ENCODE data around the gene PARD6B.
"Not testable (repeated sequence)": the region's sequence is repeated elsewhere in the genome, so short reads cannot be mapped to it uniquely, and the experiment has no call there.

Gene PARD6B

DNA sequence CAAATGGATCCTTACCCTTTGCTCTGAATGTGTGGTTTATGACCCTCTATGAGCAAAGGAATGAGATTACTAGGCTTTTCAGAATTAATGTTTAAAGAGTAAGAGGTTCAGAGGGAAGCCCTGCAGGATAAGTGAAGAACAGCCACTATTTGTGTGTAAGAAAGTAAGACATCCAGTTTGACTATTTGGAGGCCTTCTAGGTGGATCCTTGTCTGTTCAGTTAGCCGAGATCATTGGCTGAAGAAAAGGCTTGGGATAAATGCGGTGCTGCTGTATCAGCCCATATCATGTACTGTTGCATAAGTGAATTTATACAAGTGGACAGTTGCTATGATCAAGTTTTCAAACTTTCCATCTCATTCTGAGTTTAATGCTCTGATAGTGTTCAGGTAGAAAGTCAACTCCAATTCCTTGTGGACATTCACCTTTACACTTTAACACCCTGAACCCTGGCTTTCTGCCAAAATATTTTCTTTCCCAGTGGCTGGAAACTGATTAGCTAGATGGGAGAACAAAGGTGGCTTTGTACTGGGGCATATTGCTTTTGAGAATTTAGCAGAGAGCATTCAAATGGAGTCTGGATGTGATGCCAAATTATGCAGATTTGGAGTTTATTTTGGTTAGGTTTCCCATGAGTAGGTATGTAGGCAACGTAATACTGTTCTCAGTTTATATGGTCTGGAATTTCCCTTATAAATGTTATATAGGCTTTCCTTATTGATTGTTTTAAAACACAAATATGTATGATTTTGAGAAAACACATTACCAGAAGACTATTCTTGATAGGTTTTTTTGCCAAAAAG is 15.0 kb downstream of the PARD6B start:
- no peak for DNase-seq (ENCODE audit: low read depth)

DNA sequence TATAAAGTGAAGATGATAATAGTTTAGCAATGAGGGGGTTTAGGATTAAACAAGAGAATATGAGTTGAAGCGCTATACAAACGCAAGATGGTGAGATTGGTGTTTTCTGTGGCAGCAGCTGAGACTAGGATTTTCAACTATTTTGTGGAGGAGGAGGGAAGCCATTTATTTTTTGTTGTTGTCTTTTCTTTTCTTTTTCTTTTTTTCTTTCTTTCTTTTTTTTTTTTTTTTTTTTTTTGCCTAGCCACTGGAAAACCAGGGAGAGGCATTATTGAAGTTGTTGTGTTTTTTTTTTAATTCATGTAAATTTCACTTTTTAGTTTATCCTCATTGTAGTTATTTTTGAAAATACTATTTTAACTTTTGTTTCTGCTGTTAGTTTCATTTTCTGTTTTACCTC is 15.9 kb downstream of the PARD6B start:
- no peak for DNase-seq (ENCODE audit: low read depth)

- DNase-seq (ENCODE audit: low read depth), result no peak
Observed at GRCh38 chr20:50750145-50750671, 18.8 kb downstream of the PARD6B start.

- no peak for DNase-seq (ENCODE audit: low read depth)
Observed at GRCh38 chr20:50753152-50753551, 21.8 kb downstream of the PARD6B start.

DNA sequence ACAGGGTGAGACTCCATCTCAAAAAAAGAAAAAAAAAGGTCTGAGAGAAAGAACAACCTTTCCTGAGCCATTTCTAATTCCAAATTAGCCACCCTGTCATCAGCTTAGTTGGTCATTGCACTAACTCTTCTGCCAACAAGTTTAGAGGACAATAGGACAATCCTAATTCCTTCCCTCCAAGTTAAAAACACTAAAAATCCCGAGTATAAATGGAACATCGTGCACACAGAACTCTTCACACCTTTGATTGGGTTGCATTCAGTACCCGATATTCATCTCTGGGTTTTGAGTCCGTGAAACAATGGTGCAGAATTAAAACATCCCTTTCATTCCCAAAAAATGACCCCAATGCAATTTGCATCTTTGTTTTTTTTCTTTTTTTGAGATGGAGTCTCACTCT is 23.0 kb downstream of the PARD6B start:
- DNase-seq (ENCODE audit: low read depth), result no peak

- DNase-seq (ENCODE audit: low read depth), result no peak
Observed at GRCh38 chr20:50756447-50756846, 25.1 kb downstream of the PARD6B start.

- no peak for DNase-seq (ENCODE audit: low read depth)
Observed at GRCh38 chr20:50758469-50758868, 27.1 kb downstream of the PARD6B start.

GRCh38 chr20:50758992-50759391 is 27.6 kb downstream of the PARD6B start:
- DNase-seq (ENCODE audit: low read depth), result no peak

DNA sequence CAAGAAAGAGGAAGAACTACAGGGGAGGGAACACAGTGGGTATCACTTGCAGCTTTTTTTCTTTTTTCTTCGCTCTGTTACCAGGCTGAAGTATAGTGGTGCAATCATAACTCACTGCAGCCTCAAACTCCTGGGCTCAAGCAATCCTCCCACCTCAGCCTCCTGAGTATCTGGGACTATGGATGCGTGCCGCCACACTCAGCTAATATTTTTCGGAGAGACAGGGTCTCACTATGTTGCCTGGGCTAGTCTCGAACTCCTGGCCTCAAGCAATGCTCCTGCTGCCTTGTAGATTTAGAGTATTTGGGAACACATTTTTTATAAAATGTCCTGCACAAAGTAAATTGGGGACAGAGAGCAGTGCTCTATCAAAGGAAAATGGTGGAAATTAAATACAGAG is 28.3 kb downstream of the PARD6B start:
- no peak for DNase-seq (ENCODE audit: low read depth)

- DNase-seq (ENCODE audit: low read depth), result no peak
Observed at GRCh38 chr20:50762045-50762422, 30.7 kb downstream of the PARD6B start.

DNA sequence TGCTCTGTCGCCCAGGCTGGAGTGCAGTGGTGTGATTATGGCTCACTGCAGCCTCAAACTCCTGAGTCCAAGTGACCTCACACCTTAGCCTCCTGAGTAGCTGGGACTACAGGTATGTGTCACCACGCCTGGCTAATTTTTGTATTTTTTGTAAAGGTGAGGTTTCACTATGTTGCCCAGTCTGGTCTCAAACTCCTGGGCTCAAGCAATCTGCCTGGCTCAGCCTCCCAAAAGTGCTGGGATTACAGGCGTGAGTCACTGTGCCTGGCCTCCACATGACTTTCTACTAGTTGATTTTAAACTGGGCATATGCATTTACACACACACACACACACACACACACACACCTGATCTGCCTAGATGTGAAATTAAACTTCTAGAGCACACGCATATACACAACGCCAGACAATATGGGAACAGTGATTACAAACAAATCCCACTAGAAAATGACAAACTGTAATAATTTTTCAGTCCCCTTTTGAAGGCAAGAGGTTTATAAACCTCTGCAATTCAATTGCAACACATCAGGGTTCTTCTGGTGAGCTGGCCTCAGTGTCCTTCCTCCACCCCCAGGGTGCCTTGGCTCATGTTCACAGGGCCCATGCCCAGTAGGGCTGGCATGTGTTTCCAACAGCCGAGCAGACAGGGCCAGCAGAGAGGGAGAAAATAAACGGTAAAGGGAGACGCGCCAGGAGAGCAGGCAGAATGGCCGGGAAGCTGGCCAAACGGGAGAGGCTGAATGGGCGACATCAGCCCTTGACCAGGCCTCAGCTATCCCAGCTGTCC is 31.2 kb downstream of the PARD6B start:
- no peak for DNase-seq (ENCODE audit: low read depth)

DNA sequence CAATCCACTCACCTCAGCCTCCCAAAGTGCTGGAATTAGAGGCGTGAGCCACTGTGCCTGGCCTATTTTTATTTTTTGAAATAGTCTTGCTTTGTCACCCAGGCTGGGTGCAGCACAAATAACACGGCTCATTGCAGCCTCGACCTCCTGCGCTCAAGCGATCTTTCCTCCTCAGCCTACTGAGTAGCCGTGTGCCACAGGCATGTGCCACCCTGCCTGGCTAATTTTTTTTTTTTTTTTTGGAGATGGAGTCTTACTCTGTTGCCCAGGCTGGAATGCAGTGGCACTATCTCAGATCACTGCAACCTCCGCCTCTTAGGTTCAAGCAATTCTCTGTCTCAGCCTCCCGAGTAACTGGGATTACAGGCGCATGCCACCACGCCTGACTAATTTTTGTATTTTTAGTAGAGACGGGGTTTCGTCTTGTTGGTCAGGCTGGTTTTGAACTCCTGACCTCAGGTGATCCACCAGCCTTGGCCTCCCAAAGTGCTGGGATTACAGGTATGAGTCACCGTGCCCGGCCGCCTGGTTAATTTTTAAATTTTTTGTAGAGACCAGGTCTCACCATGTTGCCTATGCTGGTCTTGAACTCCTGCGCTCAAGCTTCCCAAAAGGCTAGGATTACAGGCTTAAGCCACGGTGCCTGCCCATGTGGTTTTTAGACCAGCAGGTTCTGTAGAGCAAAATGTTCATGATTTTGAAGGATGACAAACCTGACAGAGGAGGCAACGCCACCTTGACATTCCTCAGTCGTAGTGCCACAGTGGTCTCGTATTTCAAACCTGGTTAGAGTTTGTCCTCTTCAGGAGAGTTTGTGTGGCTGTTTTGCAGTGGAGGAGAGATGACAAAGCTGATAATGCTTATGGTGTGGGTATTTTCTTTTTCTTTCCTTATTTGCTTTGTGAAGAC is 32.4 kb downstream of the PARD6B start:
- not testable (repeated sequence) for DNase-seq (ENCODE audit: low read depth)

- not testable (repeated sequence) for DNase-seq (ENCODE audit: low read depth)
Observed at GRCh38 chr20:50765251-50765650, 33.9 kb downstream of the PARD6B start.

- no peak for DNase-seq (ENCODE audit: low read depth)
Observed at GRCh38 chr20:50765674-50766073, 34.3 kb downstream of the PARD6B start.

- DNase-seq (ENCODE audit: low read depth), result not testable (repeated sequence)
Observed at GRCh38 chr20:50766955-50767809, 35.8 kb downstream of the PARD6B start.

DNA sequence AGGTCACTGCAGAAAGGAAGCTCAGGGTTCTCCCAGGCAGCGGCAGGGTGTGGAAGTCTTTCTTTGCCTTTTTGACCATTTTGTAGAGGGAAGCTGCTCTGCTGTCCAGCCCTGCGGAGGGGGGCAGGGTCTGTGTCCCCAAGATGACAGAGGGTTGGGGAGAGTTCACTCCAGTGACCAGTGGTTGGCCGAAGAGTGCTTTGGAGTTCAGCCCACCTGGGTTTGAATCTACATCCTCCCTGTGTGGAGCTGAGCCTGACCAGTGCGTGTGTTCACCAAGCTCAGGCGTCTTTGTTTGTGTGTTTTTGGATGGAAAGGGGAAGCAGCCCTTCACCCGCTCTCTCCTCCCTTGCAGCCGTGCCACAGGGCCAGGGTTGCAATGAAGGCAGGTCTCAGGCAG is 37.6 kb downstream of the PARD6B start:
- DNase-seq (ENCODE audit: low read depth), result not testable (repeated sequence)

DNA sequence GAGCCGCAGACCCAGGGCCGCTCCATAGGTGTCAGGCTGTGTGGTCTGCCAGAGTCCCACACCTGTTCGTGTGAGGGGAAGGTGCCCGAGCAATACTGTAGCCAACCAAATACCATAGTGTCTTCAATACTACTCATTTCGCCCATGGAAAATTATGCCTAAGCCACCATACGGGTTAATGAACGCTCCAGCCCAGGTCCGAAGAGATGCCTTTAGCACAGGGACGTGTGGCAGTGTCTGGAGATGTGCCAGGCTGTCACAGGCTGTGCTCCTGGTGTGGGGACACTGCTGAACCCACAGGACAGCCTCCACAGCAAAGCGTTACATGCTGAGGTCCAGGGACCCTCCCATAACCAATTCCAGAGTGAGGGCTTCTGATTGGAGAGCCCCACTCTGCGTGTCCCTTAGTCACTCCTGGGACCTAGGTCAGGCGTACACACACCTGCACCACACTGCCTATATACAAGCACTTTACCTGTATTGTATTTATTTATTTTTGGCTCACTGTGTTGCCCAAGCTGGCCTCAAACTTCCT is 38.2 kb downstream of the PARD6B start:
- not testable (repeated sequence) for DNase-seq (ENCODE audit: low read depth)

- not testable (repeated sequence) for DNase-seq (ENCODE audit: low read depth)
Observed at GRCh38 chr20:50771419-50772080, 40.2 kb downstream of the PARD6B start.

DNA sequence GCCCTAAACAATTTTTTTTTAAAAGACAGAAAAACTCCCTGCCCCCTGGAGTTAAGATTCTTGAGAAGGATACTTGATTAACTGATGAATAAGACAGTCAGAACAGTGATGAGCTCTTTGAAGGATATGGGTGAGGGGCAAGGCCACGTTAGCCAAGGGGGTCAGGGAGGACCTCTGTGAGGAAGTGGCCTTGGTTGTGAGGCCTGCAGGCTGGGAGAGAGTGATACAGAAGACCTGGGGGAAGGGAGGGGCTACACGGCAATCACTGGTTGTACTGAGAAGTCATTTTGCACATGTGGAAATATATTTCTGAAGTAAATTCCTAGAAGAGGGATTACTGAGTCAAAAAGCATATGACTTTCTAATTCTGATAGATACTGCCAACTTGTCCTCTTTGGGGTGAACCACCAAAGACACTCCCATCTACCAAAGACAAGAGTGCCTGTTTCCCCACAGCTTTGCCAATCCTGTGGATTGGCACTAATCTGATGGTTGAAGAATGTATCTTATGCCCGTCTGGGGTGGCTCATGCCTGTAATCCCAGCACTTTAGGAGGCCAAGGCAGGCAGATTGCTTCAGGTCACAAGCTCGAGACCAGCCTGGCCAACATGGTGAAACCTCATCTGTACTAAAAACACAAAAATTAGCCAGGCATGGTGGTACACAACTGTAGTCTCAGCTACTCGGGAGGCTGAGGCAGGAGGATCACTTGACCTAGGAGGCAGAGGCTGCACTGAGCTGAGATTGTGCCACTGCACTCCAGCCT is 41.2 kb downstream of the PARD6B start:
- no peak for DNase-seq (ENCODE audit: low read depth)

Measured in stimulated activated CD8-positive, alpha-beta memory T cell treated with anti-CD3 and anti-CD28 coated beads, Interleukin-12 subunit alpha, Interleukin-12 subunit beta, amount 100 ng/mL, for 1 hour (primary cell).